ENCODE data around the gene IFITM10. TPM values are rescaled to one million over a fixed set of nuclear protein-coding genes. Genes with fewer than 3 reads are reported as not detected.

Gene IFITM10
- total RNA-seq, 1 donor from 2014 or later = 39.8 TPM

GRCh38 chr11:1755692-1756561 lies 5.5 kb upstream of the IFITM10 start:
- DNase-seq (ENCODE audit: low spot score) = peak; percentile 82
- Mint-ChIP-seq H3K36me3 (ENCODE audit: low read depth) (peaks cover 11% of the 10 kb centered on the region), H3K9me3 (ENCODE audit: low read depth) (no peaks in the 10 kb centered on the region), H3K27me3 (ENCODE audit: low read depth) (no peaks in the 10 kb centered on the region), H3K4me3 (ENCODE audit: unreplicated experiment) (no peak overlapping the region), H3K27ac (ENCODE audit: unreplicated experiment) (peak overlapping the region; percentile 28), H3K4me1 (ENCODE audit: low read depth) (peaks cover 79% of the 10 kb centered on the region)
- TF ChIP-seq CTCF (IDR thresholded peaks at IDR 0.05) = no peak

- peak overlapping the region; percentile 28 for H3K27ac Mint-ChIP-seq (ENCODE audit: unreplicated experiment)
- TF ChIP-seq CTCF (IDR thresholded peaks at IDR 0.05) = no peak
- H3K4me1 Mint-ChIP-seq (ENCODE audit: low read depth) = peaks cover 79% of the 10 kb centered on the region
- H3K9me3 Mint-ChIP-seq (ENCODE audit: low read depth) = no peaks in the 10 kb centered on the region
- DNase-seq (ENCODE audit: low spot score) = peak; percentile 68
- H3K27me3 Mint-ChIP-seq (ENCODE audit: low read depth) = no peaks in the 10 kb centered on the region
- H3K36me3 Mint-ChIP-seq (ENCODE audit: low read depth) = peaks cover 11% of the 10 kb centered on the region
- no peak overlapping the region for H3K4me3 Mint-ChIP-seq (ENCODE audit: unreplicated experiment)
These were observed 4.9 kb upstream of the IFITM10 start for GRCh38 chr11:1755344-1755691.

GRCh38 chr11:1754376-1755150 lies 4.2 kb upstream of the IFITM10 start:
- no peak overlapping the region for H3K27ac Mint-ChIP-seq (ENCODE audit: unreplicated experiment)
- peak; percentile 84 for DNase-seq (ENCODE audit: low spot score)
- no peaks in the 10 kb centered on the region for H3K9me3 Mint-ChIP-seq (ENCODE audit: low read depth)
- no peak for TF ChIP-seq CTCF (IDR thresholded peaks at IDR 0.05)
- H3K4me3 Mint-ChIP-seq (ENCODE audit: unreplicated experiment) = no peak overlapping the region
- H3K27me3 Mint-ChIP-seq (ENCODE audit: low read depth) = no peaks in the 10 kb centered on the region
- H3K36me3 Mint-ChIP-seq (ENCODE audit: low read depth) = peaks cover 11% of the 10 kb centered on the region
- peaks cover 79% of the 10 kb centered on the region for H3K4me1 Mint-ChIP-seq (ENCODE audit: low read depth)

- H3K36me3 Mint-ChIP-seq (ENCODE audit: low read depth) = peaks cover 12% of the 10 kb centered on the region
- H3K9me3 Mint-ChIP-seq (ENCODE audit: low read depth) = no peaks in the 10 kb centered on the region
- no peak overlapping the region for H3K4me3 Mint-ChIP-seq (ENCODE audit: unreplicated experiment)
These were observed 3.5 kb upstream of the IFITM10 start for GRCh38 chr11:1753929-1754305.

More at GRCh38 chr11:1753929-1754305, 3.5 kb upstream of the IFITM10 start:
- no peaks in the 10 kb centered on the region for H3K27me3 Mint-ChIP-seq (ENCODE audit: low read depth)
- H3K27ac Mint-ChIP-seq (ENCODE audit: unreplicated experiment) = no peak overlapping the region
- H3K4me1 Mint-ChIP-seq (ENCODE audit: low read depth) = peaks cover 76% of the 10 kb centered on the region
- TF ChIP-seq CTCF (IDR thresholded peaks at IDR 0.05) = no peak
- DNase-seq (ENCODE audit: low spot score) = peak; percentile 90

All from chondrocyte (in vitro differentiated cells).